ENCODE data around the gene GLI2. TPM values are rescaled to one million over a fixed set of nuclear protein-coding genes. Genes with fewer than 3 reads are reported as not detected.

GLI2 gene
- total and polyA plus RNA-seq, 2 experiments from 2014 or later = 53.6 to 57.0 TPM

GRCh38 chr2:120694034-120694433 lies 41.6 kb upstream of the GLI2 start:
- TF ChIP-seq EZH2phosphoT487 (IDR thresholded peaks at IDR 0.05; ENCODE audit: unreplicated experiment) (no peak), ZNF462 (CRISPR knock-in tag; IDR thresholded peaks at IDR 0.05) (no peak)
- H3K4me2 ChIP-seq = no peak overlapping the region
- no peaks in the 10 kb centered on the region for H3K79me2 ChIP-seq (replicated peaks; ENCODE audit: insufficient read depth)
- peaks cover 4% of the 10 kb centered on the region; the same call in 1 of the 2 replicates for H3F3A ChIP-seq (replicated peaks; ENCODE audit: low read depth)
- Mint-ChIP-seq H3K27ac (no peak overlapping the region), H3K9me3 (no peaks in the 10 kb centered on the region), H3K4me3 (no peak overlapping the region), H3K4me1 (peaks cover 14% of the 10 kb centered on the region), H3K36me3 (ENCODE audit: low read depth) (no peaks in the 10 kb centered on the region), H3K27me3 (ENCODE audit: insufficient read depth, low read depth, poor library complexity) (peaks cover 36% of the 10 kb centered on the region)
- no peak overlapping the region for H3K27ac ChIP-seq (ENCODE audit: low read depth)
- no peaks in the 10 kb centered on the region for H3K9me2 ChIP-seq (ENCODE audit: insufficient read depth)
- peaks cover 9% of the 10 kb centered on the region; the same call in 1 of the 2 replicates for H3K4me1 ChIP-seq (ENCODE audit: insufficient read depth)
- H3K36me3 ChIP-seq (ENCODE audit: insufficient read depth) = no peaks in the 10 kb centered on the region
- H2AFZ ChIP-seq = no peak overlapping the region
- peaks cover 9% of the 10 kb centered on the region; the same call in 1 of the 2 replicates for H3K27me3 ChIP-seq (ENCODE audit: insufficient read depth)
- no peaks in the 10 kb centered on the region for H4K20me1 ChIP-seq (replicated peaks; ENCODE audit: insufficient read depth)
- DNase-seq (ENCODE audit: low spot score) (no peak), ATAC-seq (no peak)
- no peak overlapping the region for H3K4me3 ChIP-seq

- H3K9me3 Mint-ChIP-seq = no peaks in the 10 kb centered on the region
- H3K4me1 Mint-ChIP-seq = peaks cover 32% of the 10 kb centered on the region
- no peaks in the 10 kb centered on the region for H3K9me2 ChIP-seq (ENCODE audit: insufficient read depth)
- ATAC-seq (no peak), DNase-seq (ENCODE audit: low spot score) (no peak)
- H3K27ac ChIP-seq (ENCODE audit: low read depth) = no peak overlapping the region
- H2AFZ ChIP-seq = no peak overlapping the region
- no peaks in the 10 kb centered on the region for H4K20me1 ChIP-seq (replicated peaks; ENCODE audit: insufficient read depth)
- H3K27me3 ChIP-seq (ENCODE audit: insufficient read depth) = peaks cover 9% of the 10 kb centered on the region; the same call in 1 of the 2 replicates
- no peaks in the 10 kb centered on the region for H3K36me3 Mint-ChIP-seq (ENCODE audit: low read depth)
- no peak overlapping the region for H3K4me2 ChIP-seq
- H3K27ac Mint-ChIP-seq = no peak overlapping the region
- H3K27me3 Mint-ChIP-seq (ENCODE audit: insufficient read depth, low read depth, poor library complexity) = peaks cover 39% of the 10 kb centered on the region
- H3K4me1 ChIP-seq (ENCODE audit: insufficient read depth) = peaks cover 25% of the 10 kb centered on the region
- H3K4me3 ChIP-seq = no peak overlapping the region
- H3K36me3 ChIP-seq (ENCODE audit: insufficient read depth) = no peaks in the 10 kb centered on the region
- no peaks in the 10 kb centered on the region for H3K79me2 ChIP-seq (replicated peaks; ENCODE audit: insufficient read depth)
- no peak overlapping the region for H3K4me3 Mint-ChIP-seq
- H3F3A ChIP-seq (replicated peaks; ENCODE audit: low read depth) = peaks cover 4% of the 10 kb centered on the region; the same call in 1 of the 2 replicates
- no peak for TF ChIP-seq NANOG (IDR thresholded peaks at IDR 0.05; ENCODE audit: borderline replicate concordance)
- no peak for TF ChIP-seq ETS1 (IDR thresholded peaks at IDR 0.05)
- no peak for TF ChIP-seq EZH2 (IDR thresholded peaks at IDR 0.05; ENCODE audit: low read depth, unreplicated experiment)
- TF ChIP-seq ZNF331 (CRISPR knock-in tag; IDR thresholded peaks at IDR 0.05; ENCODE audit: low read depth) = no peak
- TF ChIP-seq EZH2phosphoT487 (IDR thresholded peaks at IDR 0.05; ENCODE audit: unreplicated experiment) = no peak
- no peak for TF ChIP-seq CREB1 (CRISPR knock-in tag; IDR thresholded peaks at IDR 0.05; ENCODE audit: low read depth)
- no peak for TF ChIP-seq REST (IDR thresholded peaks at IDR 0.05; ENCODE audit: unreplicated experiment)
- TF ChIP-seq ZNF114 (CRISPR knock-in tag; IDR thresholded peaks at IDR 0.05) = no peak
Measured at GRCh38 chr2:120697471-120697870, 38.2 kb upstream of the GLI2 start.
